Measurements from ENCODE around the gene HAUS7.

The HAUS7 gene

DNA sequence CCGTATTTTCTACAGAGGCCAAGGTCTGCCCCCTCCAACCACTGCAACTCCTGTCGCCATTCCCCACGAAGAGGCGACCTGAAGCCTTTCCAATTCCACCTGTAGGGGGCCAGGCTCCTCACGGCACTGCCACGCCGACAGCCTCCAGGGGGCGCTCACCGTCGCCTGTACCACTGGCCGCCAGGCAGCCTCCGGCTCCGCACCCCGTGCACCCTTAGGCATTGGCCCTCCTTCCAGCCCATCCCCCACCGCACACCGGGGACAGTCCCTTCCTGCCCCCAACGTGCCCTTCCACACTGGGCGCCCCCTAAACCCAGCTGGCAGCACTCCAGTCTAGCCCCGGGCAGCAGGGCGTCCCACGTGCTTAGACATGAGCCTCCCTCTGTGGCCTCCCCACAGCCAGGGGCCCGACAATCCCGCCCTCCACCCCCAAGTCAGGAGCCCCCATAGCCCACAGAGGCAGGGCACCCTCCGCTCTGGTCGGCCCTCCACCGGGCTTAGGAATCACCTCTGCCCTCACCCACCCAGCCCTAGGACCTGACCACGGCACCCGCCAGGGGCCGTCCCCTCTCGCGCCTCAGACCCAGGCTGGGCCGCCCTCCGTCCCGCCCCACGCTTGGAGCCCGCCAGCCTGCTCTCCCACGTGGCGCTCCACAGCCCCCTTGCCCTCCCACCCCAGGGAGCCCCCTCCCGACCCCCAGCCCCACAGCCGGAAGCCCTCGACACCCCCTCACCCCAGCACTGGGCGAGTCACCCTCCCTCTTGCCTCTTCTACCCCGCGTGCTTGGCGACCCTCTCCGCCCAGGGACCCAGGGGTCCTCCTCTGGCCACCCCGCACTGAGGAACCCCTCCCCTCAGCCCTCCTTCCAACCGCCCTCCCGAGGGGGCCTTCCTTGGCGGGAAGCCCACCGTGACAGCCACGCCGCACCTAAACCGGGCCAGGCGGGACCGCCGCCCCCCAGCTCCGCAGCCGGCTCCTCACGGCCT is 69.9 kb downstream of the HAUS7 start:
- no peak for FAIRE-seq
- TF ChIP-seq POLR2AphosphoS5 (IDR thresholded peaks at IDR 0.05; ENCODE audit: low read depth, low read length) (no peak), TAF1 (IDR thresholded peaks at IDR 0.05; ENCODE audit: borderline replicate concordance, low read depth, low read length) (no peak), POLR2A (IDR thresholded peaks at IDR 0.05; ENCODE audit: low read depth, low read length) (no peak)
- peak; percentile 72 for DNase-seq (ENCODE audit: insufficient read length)

DNA sequence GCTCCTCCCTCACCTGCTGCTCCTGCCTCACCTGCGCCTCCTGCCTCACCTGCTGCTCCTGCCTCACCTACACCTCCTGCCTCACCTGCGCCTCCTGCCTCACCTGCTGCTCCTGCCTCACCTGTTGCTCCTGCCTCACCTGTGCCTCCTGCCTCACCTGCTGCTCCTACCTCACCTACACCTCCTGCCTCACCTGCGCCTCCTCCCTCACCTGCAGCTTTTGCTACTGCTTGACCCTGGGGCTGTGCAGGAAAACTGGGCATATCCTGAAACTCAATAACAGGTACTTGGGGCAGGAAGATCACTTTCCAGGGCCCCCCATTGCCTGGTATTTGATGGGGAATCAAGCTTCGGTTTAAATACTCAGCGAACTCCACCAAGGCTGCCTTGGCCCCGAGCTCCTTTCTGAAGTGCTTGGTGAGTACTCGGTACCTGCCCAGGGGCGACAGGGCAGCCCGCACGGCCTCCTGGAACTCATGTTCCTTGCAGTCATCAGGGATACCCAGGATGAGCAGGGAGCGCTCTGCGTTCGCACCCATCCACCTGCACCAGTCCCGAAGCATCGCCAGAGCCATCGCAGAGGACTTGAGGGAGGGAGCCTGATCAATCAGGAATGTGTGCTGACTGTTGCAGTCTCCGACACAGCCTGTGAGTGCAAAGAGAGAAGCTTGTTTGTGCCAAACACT is 72.0 kb downstream of the HAUS7 start:
- no peak for TF ChIP-seq POLR2AphosphoS5 (IDR thresholded peaks at IDR 0.05; ENCODE audit: low read depth, low read length)
- TF ChIP-seq TAF1 (IDR thresholded peaks at IDR 0.05; ENCODE audit: borderline replicate concordance, low read depth, low read length), result no peak
- FAIRE-seq, result no peak
- DNase-seq (ENCODE audit: insufficient read length), result no peak
